ENCODE measurements around the gene OR2AG2. TPM values are rescaled to one million over a fixed set of nuclear protein-coding genes. Genes with fewer than 3 reads are reported as not detected.
A peak's percentile ranks its signal among the peaks of the same experiment; 100 is the strongest.

Gene OR2AG2
- total RNA-seq, 4 donors from 2014 or later: not detected

GRCh38 chr11:6755303-6755952 lies 16.3 kb downstream of the OR2AG2 start:
- no peaks in the 10 kb centered on the region for H3K27me3 ChIP-seq
- no peak overlapping the region for H3K27ac ChIP-seq
- TF ChIP-seq CTCF (IDR thresholded peaks at IDR 0.05 in 4 of 5, conservative IDR thresholded peaks at IDR 0.05 in 1 of 5) (peak in 4 of 5 experiments; percentile 39 to 85 (median 66)), POLR2A (IDR thresholded peaks at IDR 0.05) (no peak)
- no peaks in the 10 kb centered on the region for H3K9me3 ChIP-seq
- intact Hi-C loops (cut with DNase I; ENCODE audit: low total_unique reads): no loop called here
- H3K4me1 ChIP-seq: no peaks in the 10 kb centered on the region
- H3K36me3 ChIP-seq: no peaks in the 10 kb centered on the region
- no peak for ATAC-seq
- no peak overlapping the region for H3K4me3 ChIP-seq
- in situ Hi-C loops (cut with MboI; ENCODE audit: low sequenced_read_pairs in 4 of 4): no loop called here
- DNase-seq: no peak

GRCh38 chr11:6747097-6747668 lies 24.6 kb downstream of the OR2AG2 start:
- H3K27ac ChIP-seq: peak overlapping the region in 3 of 4 donors; percentile 69 to 79 (median 71)
- intact Hi-C loops (cut with DNase I; ENCODE audit: low total_unique reads): no loop called here
- H3K4me3 ChIP-seq: no peak overlapping the region
- DNase-seq (no peak), ATAC-seq (no peak)
- TF ChIP-seq CTCF (IDR thresholded peaks at IDR 0.05 in 4 of 5, conservative IDR thresholded peaks at IDR 0.05 in 1 of 5): no peak
- no peak for TF ChIP-seq POLR2A (IDR thresholded peaks at IDR 0.05)
- H3K4me1 ChIP-seq: peaks cover 0 to 5% of the 10 kb centered on the region in 2 donors
- no peaks in the 10 kb centered on the region for H3K36me3 ChIP-seq
- in situ Hi-C loops (cut with MboI; ENCODE audit: low sequenced_read_pairs in 4 of 4): no loop called here
- no peaks in the 10 kb centered on the region for H3K9me3 ChIP-seq
- H3K27me3 ChIP-seq: no peaks in the 10 kb centered on the region

GRCh38 chr11:6746626-6747025 lies 25.1 kb downstream of the OR2AG2 start:
- H3K9me3 ChIP-seq: no peaks in the 10 kb centered on the region
- no peak for DNase-seq
- ATAC-seq: no peak
- no peaks in the 10 kb centered on the region for H3K27me3 ChIP-seq
- intact Hi-C loops (cut with DNase I; ENCODE audit: low total_unique reads): no loop called here
- peak overlapping the region; percentile 19 to 46 (median 32) for H3K4me3 ChIP-seq
- H3K27ac ChIP-seq: peak overlapping the region; percentile 59 to 79 (median 70)
- H3K4me1 ChIP-seq: peaks cover 0 to 5% of the 10 kb centered on the region in 2 donors
- no peak for TF ChIP-seq CTCF (IDR thresholded peaks at IDR 0.05 in 4 of 5, conservative IDR thresholded peaks at IDR 0.05 in 1 of 5)
- no peak for TF ChIP-seq POLR2A (IDR thresholded peaks at IDR 0.05)
- in situ Hi-C loops (cut with MboI; ENCODE audit: low sequenced_read_pairs in 4 of 4): no loop called here
- H3K36me3 ChIP-seq: no peaks in the 10 kb centered on the region

- peak overlapping the region; percentile 19 to 46 (median 32) for H3K4me3 ChIP-seq
- ATAC-seq (peak; percentile 6 to 49), DNase-seq (no peak)
- TF ChIP-seq POLR2A (IDR thresholded peaks at IDR 0.05): peak in 1 of 2 donors; percentile 9
- TF ChIP-seq CTCF (IDR thresholded peaks at IDR 0.05 in 4 of 5, conservative IDR thresholded peaks at IDR 0.05 in 1 of 5): no peak
- H3K4me1 ChIP-seq: peaks cover 0 to 5% of the 10 kb centered on the region in 2 donors
- H3K36me3 ChIP-seq: no peaks in the 10 kb centered on the region
- H3K9me3 ChIP-seq: no peaks in the 10 kb centered on the region
- in situ Hi-C loops (cut with MboI; ENCODE audit: low sequenced_read_pairs in 4 of 4) (no loop called here), intact Hi-C loops (cut with DNase I; ENCODE audit: low total_unique reads) (no loop called here)
- H3K27me3 ChIP-seq: no peaks in the 10 kb centered on the region
- peak overlapping the region; percentile 59 to 79 (median 70) for H3K27ac ChIP-seq
Observed at GRCh38 chr11:6746086-6746618, 25.6 kb downstream of the OR2AG2 start.

All from gastrocnemius medialis (tissue), 4 donors.